ENCODE measurements around the gene CCDC126. TPM values are rescaled to one million over a fixed set of nuclear protein-coding genes. Genes with fewer than 3 reads are reported as not detected.

CCDC126 gene
- total and polyA plus RNA-seq, 2 of the 8 experiments (the other 6 are each of a cell fraction or from before 2014, with no cell fraction given): 1.4 to 5.3 TPM

DNA sequence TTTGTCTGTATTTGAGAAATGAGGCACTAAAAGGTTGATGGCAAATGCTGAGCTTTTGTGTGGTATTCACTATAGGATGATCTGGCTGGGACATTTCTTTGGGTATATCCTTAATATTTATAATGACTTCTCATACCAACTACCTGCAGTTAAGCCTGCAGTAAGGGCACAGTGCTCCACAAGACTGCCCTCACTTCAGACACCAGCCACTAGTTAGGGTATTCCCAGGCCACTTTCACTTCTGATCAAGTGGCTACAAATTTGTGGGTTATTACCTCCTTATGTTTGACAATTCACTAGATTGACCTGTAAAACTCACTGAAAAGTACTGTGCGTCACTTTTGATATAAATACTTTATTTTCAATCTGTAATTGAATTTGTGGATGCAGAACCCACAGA lies 20.3 kb downstream of the CCDC126 start:
- H2BK15ac ChIP-seq (ENCODE audit: low read length): no peak overlapping the region
- H3K18ac ChIP-seq (ENCODE audit: extremely low read depth, low read length): no peak overlapping the region
- H3K4me3 ChIP-seq (ENCODE audit: extremely low read depth in 1 of 4, insufficient read depth in 2 of 4, low read depth in 3 of 4, low read length in 4 of 4): no peak overlapping the region
- ChIA-PET CTCF (ENCODE audit: partially characterized antibody) (interaction anchor here (0.7 to 1.0 kb wide), 2 partner anchors 20 to 46 kb away, joined by 3 read pairs; partner anchors contain the start of gene CCDC126), POLR2A (ENCODE audit: partially characterized antibody) (no interaction called here)
- H3K27ac ChIP-seq (ENCODE audit: low read depth, low read length): no peak overlapping the region
- no peak overlapping the region for H3K14ac ChIP-seq (ENCODE audit: insufficient read length)
- WGBS, 2 experiments (ENCODE audit: extremely low coverage in 1 of 2, insufficient coverage in 1 of 2, insufficient read length in 1 of 2, insufficient replicate concordance in 2 of 2, low coverage in 1 of 2, low lambda C conversion rate in 2 of 2, missing lambda C conversion rate in 1 of 2): 100% methylated on average over 1 of the region's 1 CpG; no CpG with 5 or more reads in 1 of the 2 experiments
- peaks cover 0 to 3% of the 10 kb centered on the region in 2 experiments; a peak in 2 of 4 replicates for H3K9me3 ChIP-seq (ENCODE audit: insufficient read depth in 2 of 2, low read depth in 1 of 2, low read length in 1 of 2)
- no peak overlapping the region for H2AFZ ChIP-seq (ENCODE audit: low read length)
- H3K4ac ChIP-seq (replicated peaks; ENCODE audit: insufficient read length, low read depth, low read length): no peak overlapping the region
- no peak overlapping the region for H4K5ac ChIP-seq (ENCODE audit: insufficient read length, low read depth, low read length)
- FAIRE-seq (no peak), DNase-seq (ENCODE audit: low read depth in 1 of 2, low spot score in 2 of 2) (no peak)
- no peaks in the 10 kb centered on the region for H3K79me1 ChIP-seq (ENCODE audit: low read depth, low read length)
- H4K20me1 ChIP-seq (replicated peaks in 1 of 2; ENCODE audit: control insufficient read depth in 1 of 2, insufficient read depth in 2 of 2, low read length in 2 of 2): no peaks in the 10 kb centered on the region
- no peak overlapping the region for H3K4me2 ChIP-seq (ENCODE audit: insufficient read depth in 1 of 2, low read depth in 2 of 2, low read length in 2 of 2)
- no peak overlapping the region for H2BK12ac ChIP-seq (ENCODE audit: low read depth, low read length)
- no peaks in the 10 kb centered on the region for H3K4me1 ChIP-seq (replicated peaks in 1 of 4; ENCODE audit: control insufficient read depth in 3 of 4, insufficient read depth in 4 of 4, low read length in 3 of 4)
- no peak overlapping the region for H2BK5ac ChIP-seq (ENCODE audit: low read depth, low read length)
- H4K91ac ChIP-seq (replicated peaks; ENCODE audit: insufficient read length, low read length): no peak overlapping the region
- H3K9ac ChIP-seq (replicated peaks in 1 of 4; ENCODE audit: extremely low read depth in 1 of 4, low read depth in 3 of 4, low read length in 3 of 4): no peak overlapping the region
- no peaks in the 10 kb centered on the region for H3K23me2 ChIP-seq (ENCODE audit: low read depth, low read length)
- H4K8ac ChIP-seq (ENCODE audit: extremely low read depth, insufficient read depth, low read length): no peak overlapping the region
- H3K27me3 ChIP-seq (replicated peaks in 1 of 4; ENCODE audit: control insufficient read depth in 3 of 4, extremely low read depth in 1 of 4, insufficient read depth in 3 of 4, low read length in 3 of 4): no peaks in the 10 kb centered on the region
- H2BK120ac ChIP-seq (replicated peaks; ENCODE audit: low read depth, low read length): no peak overlapping the region
- no peaks in the 10 kb centered on the region for H3K79me2 ChIP-seq (ENCODE audit: control insufficient read depth in 1 of 2, insufficient read depth in 2 of 2, low read length in 2 of 2)
- no peak overlapping the region for H3K23ac ChIP-seq (ENCODE audit: insufficient read length)
- no peak overlapping the region for H2BK20ac ChIP-seq (ENCODE audit: low read length)
- H3K56ac ChIP-seq (replicated peaks; ENCODE audit: insufficient read length, low read depth, low read length): no peak overlapping the region
- H2AK5ac ChIP-seq (ENCODE audit: low read depth, low read length): no peak overlapping the region
- no peaks in the 10 kb centered on the region for H3K36me3 ChIP-seq (ENCODE audit: control insufficient read depth in 2 of 4, insufficient read depth in 4 of 4, low read length in 3 of 4)
- TF ChIP-seq SP1 (IDR thresholded peaks at IDR 0.05; ENCODE audit: low read depth, low read length) (no peak), RNF2 (IDR thresholded peaks at IDR 0.05; ENCODE audit: borderline replicate concordance, low read depth, low read length, missing control alignments, poor library complexity, severe bottlenecking) (no peak), CREB1 (IDR thresholded peaks at IDR 0.05) (no peak), SUZ12 (IDR thresholded peaks at IDR 0.05; ENCODE audit: low read length) (no peak), GABPA (IDR thresholded peaks at IDR 0.05; ENCODE audit: borderline replicate concordance, insufficient read depth, low read length) (no peak), TEAD4 (IDR thresholded peaks at IDR 0.05; ENCODE audit: low read depth, low read length) (no peak), SRF (IDR thresholded peaks at IDR 0.05; ENCODE audit: low read depth, low read length) (no peak), KDM4A (IDR thresholded peaks at IDR 0.05; ENCODE audit: low read depth, low read length, severe bottlenecking) (no peak), SP2 (IDR thresholded peaks at IDR 0.05; ENCODE audit: low read length) (no peak), JUN (IDR thresholded peaks at IDR 0.05; ENCODE audit: low read depth, low read length) (no peak), JUND (IDR thresholded peaks at IDR 0.05; ENCODE audit: low read length) (no peak), SIRT6 (IDR thresholded peaks at IDR 0.05; ENCODE audit: low read length) (no peak)
- TF ChIP-seq, protein P1, sequence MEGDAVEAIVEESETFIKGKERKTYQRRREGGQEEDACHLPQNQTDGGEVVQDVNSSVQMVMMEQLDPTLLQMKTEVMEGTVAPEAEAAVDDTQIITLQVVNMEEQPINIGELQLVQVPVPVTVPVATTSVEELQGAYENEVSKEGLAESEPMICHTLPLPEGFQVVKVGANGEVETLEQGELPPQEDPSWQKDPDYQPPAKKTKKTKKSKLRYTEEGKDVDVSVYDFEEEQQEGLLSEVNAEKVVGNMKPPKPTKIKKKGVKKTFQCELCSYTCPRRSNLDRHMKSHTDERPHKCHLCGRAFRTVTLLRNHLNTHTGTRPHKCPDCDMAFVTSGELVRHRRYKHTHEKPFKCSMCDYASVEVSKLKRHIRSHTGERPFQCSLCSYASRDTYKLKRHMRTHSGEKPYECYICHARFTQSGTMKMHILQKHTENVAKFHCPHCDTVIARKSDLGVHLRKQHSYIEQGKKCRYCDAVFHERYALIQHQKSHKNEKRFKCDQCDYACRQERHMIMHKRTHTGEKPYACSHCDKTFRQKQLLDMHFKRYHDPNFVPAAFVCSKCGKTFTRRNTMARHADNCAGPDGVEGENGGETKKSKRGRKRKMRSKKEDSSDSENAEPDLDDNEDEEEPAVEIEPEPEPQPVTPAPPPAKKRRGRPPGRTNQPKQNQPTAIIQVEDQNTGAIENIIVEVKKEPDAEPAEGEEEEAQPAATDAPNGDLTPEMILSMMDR (IDR thresholded peaks at IDR 0.05; ENCODE audit: control extremely low read depth in 1 of 3, insufficient read depth in 1 of 3, low read depth in 1 of 3, low read length in 3 of 3): no peak
